Thymus (tissue), 11 donors: ENCODE data around the gene ZNF385D. TPM values are rescaled to one million over a fixed set of nuclear protein-coding genes. Genes with fewer than 3 reads are reported as not detected.

Source experiments
- DNase-seq, 9 donors: peaks; one replicate each; pipeline ENCODE4 v3.0.0-alpha.2; 2013; ENCODE audit warnings: low spot score in 9 of 9, low read depth in 6 of 9, missing footprints in 1 of 9
- H3K27ac ChIP-seq, 2 donors: one replicate each; pipeline ENCODE4 v1.5.1; 2013; ENCODE audit warnings: control low read depth in 1 of 2, low read depth in 1 of 2, low read length in 1 of 2, mild to moderate bottlenecking in 1 of 2, moderate library complexity in 1 of 2
- H3K27me3 ChIP-seq, 2 donors: one replicate each; pipeline ENCODE4 v1.5.1; 2013; ENCODE audit warnings: low read length in 1 of 2; ENCODE audit not compliant: control insufficient read depth in 2 of 2, insufficient read depth in 1 of 2
- H3K36me3 ChIP-seq, 2 donors: one replicate each; pipeline ENCODE4 v1.5.1; 2013; ENCODE audit warnings: low read length in 1 of 2, mild to moderate bottlenecking in 1 of 2, moderate library complexity in 1 of 2; ENCODE audit not compliant: control insufficient read depth in 2 of 2, insufficient read depth in 2 of 2
- H3K4me1 ChIP-seq, 2 donors: one replicate each; pipeline ENCODE4 v1.5.1; 2013; ENCODE audit warnings: low read length in 2 of 2; ENCODE audit not compliant: control insufficient read depth in 2 of 2, insufficient read depth in 2 of 2
- H3K4me3 ChIP-seq, 2 donors: one replicate each; pipeline ENCODE4 v1.5.1; 2013; ENCODE audit warnings: low read length in 2 of 2, control low read depth in 1 of 2, mild to moderate bottlenecking in 1 of 2
- H3K9me3 ChIP-seq, 2 donors: one replicate each; pipeline ENCODE4 v1.5.1; 2013; ENCODE audit warnings: low read length in 1 of 2, mild to moderate bottlenecking in 1 of 2; ENCODE audit not compliant: control insufficient read depth in 2 of 2, insufficient read depth in 1 of 2
- WGBS: extraction: QIAGEN DNeasy Blood & Tissue Kit; methylation state at CpG from one replicate; pipeline ENCODE4 v1.1.7; 2013; 5-methylcytosine and 5-hydroxymethylcytosine counted together
- polyA plus RNA-seq: library from polyadenylated mRNA; stranded (reverse); fragments of 200-250 nt; gene quantifications from one replicate; pipeline ENCODE4 v1.2.3, GENCODE V29; 2013
- total RNA-seq: library from RNA; stranded (reverse); fragments of 120-200 nt; gene quantifications from one replicate; pipeline ENCODE4 v1.2.4, GENCODE V29; 2013
- donor health status: healthy.

Gene ZNF385D
- total and polyA plus RNA-seq, 2 donors = 0.94 to 1.7 TPM

- H3K27ac ChIP-seq = no peak overlapping the region
- H3K9me3 ChIP-seq = peaks cover 0 to 13% of the 10 kb centered on the region in 2 donors
- H3K27me3 ChIP-seq = no peaks in the 10 kb centered on the region
- H3K36me3 ChIP-seq = no peaks in the 10 kb centered on the region
- no peak for DNase-seq
- H3K4me3 ChIP-seq = no peak overlapping the region
- WGBS = 95% methylated on average over 3 of the region's 3 CpGs
- H3K4me1 ChIP-seq = no peaks in the 10 kb centered on the region
These were observed 186.5 kb downstream of the ZNF385D start for GRCh38 chr3:21564531-21564930.

GRCh38 chr3:21562243-21562642 is 188.8 kb downstream of the ZNF385D start:
- no peaks in the 10 kb centered on the region for H3K27me3 ChIP-seq
- H3K9me3 ChIP-seq = peaks cover 0 to 13% of the 10 kb centered on the region in 2 donors
- H3K27ac ChIP-seq = no peak overlapping the region
- H3K4me3 ChIP-seq = no peak overlapping the region
- H3K4me1 ChIP-seq = no peaks in the 10 kb centered on the region
- no peak for DNase-seq
- no peaks in the 10 kb centered on the region for H3K36me3 ChIP-seq

- Histone ChIP-seq H3K27me3 (no peaks in the 10 kb centered on the region), H3K4me1 (no peaks in the 10 kb centered on the region)
- 91% methylated on average over 2 of the region's 2 CpGs for WGBS
These were observed 189.5 kb downstream of the ZNF385D start for GRCh38 chr3:21561472-21561871.

GRCh38 chr3:21551019-21551418 is 200.0 kb downstream of the ZNF385D start:
- Histone ChIP-seq H3K27ac (no peak overlapping the region), H3K4me3 (no peak overlapping the region), H3K27me3 (no peaks in the 10 kb centered on the region), H3K4me1 (no peaks in the 10 kb centered on the region), H3K36me3 (no peaks in the 10 kb centered on the region), H3K9me3 (no peaks in the 10 kb centered on the region)
- 97% methylated on average over 2 of the region's 2 CpGs for WGBS
- no peak for DNase-seq

More at GRCh38 chr3:21561472-21561871, 189.5 kb downstream of the ZNF385D start:
- Histone ChIP-seq H3K9me3 (peaks cover 0 to 13% of the 10 kb centered on the region in 2 donors), H3K27ac (no peak overlapping the region), H3K4me3 (no peak overlapping the region), H3K36me3 (no peaks in the 10 kb centered on the region)
- DNase-seq = no peak

- 61% methylated on average over 4 of the region's 4 CpGs for WGBS
- Histone ChIP-seq H3K4me1 (no peaks in the 10 kb centered on the region), H3K9me3 (peaks cover 0 to 12% of the 10 kb centered on the region in 2 donors), H3K36me3 (no peaks in the 10 kb centered on the region), H3K27ac (no peak overlapping the region), H3K27me3 (no peaks in the 10 kb centered on the region), H3K4me3 (no peak overlapping the region)
- DNase-seq = no peak
These were observed 206.9 kb downstream of the ZNF385D start for GRCh38 chr3:21544076-21544462.

GRCh38 chr3:21543380-21544075 is 207.5 kb downstream of the ZNF385D start:
- 73% methylated on average over 15 of the region's 15 CpGs for WGBS
- peak overlapping the region in 1 of 2 donors; percentile 28 for H3K4me3 ChIP-seq
- DNase-seq = no peak
- no peaks in the 10 kb centered on the region for H3K4me1 ChIP-seq
- no peak overlapping the region for H3K27ac ChIP-seq
- no peaks in the 10 kb centered on the region for H3K27me3 ChIP-seq
- H3K9me3 ChIP-seq = peaks cover 0 to 12% of the 10 kb centered on the region in 2 donors
- no peaks in the 10 kb centered on the region for H3K36me3 ChIP-seq

GRCh38 chr3:21542656-21543379 is 208.2 kb downstream of the ZNF385D start:
- H3K27me3 ChIP-seq = no peaks in the 10 kb centered on the region
- H3K4me1 ChIP-seq = no peaks in the 10 kb centered on the region
- H3K27ac ChIP-seq = no peak overlapping the region
- peaks cover 0 to 12% of the 10 kb centered on the region in 2 donors for H3K9me3 ChIP-seq
- no peaks in the 10 kb centered on the region for H3K36me3 ChIP-seq
- no peak for DNase-seq
- peak overlapping the region in 1 of 2 donors; percentile 28 for H3K4me3 ChIP-seq
- 81% methylated on average over 29 of the region's 29 CpGs for WGBS

GRCh38 chr3:21540265-21540664 is 210.7 kb downstream of the ZNF385D start:
- H3K27ac ChIP-seq = no peak overlapping the region
- no peaks in the 10 kb centered on the region for H3K4me1 ChIP-seq
- H3K36me3 ChIP-seq = no peaks in the 10 kb centered on the region
- no peak overlapping the region for H3K4me3 ChIP-seq
- WGBS = 88% methylated on average over 6 of the region's 6 CpGs
- H3K27me3 ChIP-seq = no peaks in the 10 kb centered on the region
- no peak for DNase-seq
- H3K9me3 ChIP-seq = peaks cover 0 to 12% of the 10 kb centered on the region in 2 donors

- Histone ChIP-seq H3K4me3 (no peak overlapping the region), H3K27me3 (no peaks in the 10 kb centered on the region), H3K4me1 (no peaks in the 10 kb centered on the region), H3K9me3 (no peaks in the 10 kb centered on the region), H3K27ac (no peak overlapping the region), H3K36me3 (no peaks in the 10 kb centered on the region)
- no peak for DNase-seq
- 82% methylated on average over 3 of the region's 3 CpGs for WGBS
These were observed 216.5 kb downstream of the ZNF385D start for GRCh38 chr3:21534462-21534861.
